Vagina (tissue), 2 donors: ENCODE data around the gene CCR5. TPM values are rescaled to one million over a fixed set of nuclear protein-coding genes. Genes with fewer than 3 reads are reported as not detected.

Experiments used
- DNase-seq, 2 donors: peaks; one replicate each; pipeline ENCODE4 v3.0.0-alpha.2; 2017; ENCODE audit errors: extremely low spot score in 2 of 2
- H3K27ac ChIP-seq: fragments of 200-600 bp; sonication (generic); one replicate; pipeline ENCODE4 v1.5.1; 2019
- H3K27me3 ChIP-seq: fragments of 200-600 bp; sonication (generic); one replicate; pipeline ENCODE4 v1.5.1; 2019
- H3K36me3 ChIP-seq, 2 donors: fragments of 200-600 bp; sonication (generic); one replicate each; pipeline ENCODE4 v1.5.1; 2017 to 2019
- H3K4me1 ChIP-seq: fragments of 200-600 bp; sonication (generic); one replicate; pipeline ENCODE4 v1.5.1; 2019
- H3K4me3 ChIP-seq, 2 donors: fragments of 200-600 bp; sonication (generic); 1 replicate in 1 of 2; 2 replicates in 1 of 2; pipeline ENCODE4 v1.5.1; 2016 to 2019
- H3K9me3 ChIP-seq: fragments of 200-600 bp; sonication (generic); one replicate; pipeline ENCODE4 v1.5.1; 2019
- POLR2A ChIP-seq, 2 donors: fragments of 450-650 bp; IDR thresholded peaks; one replicate each; pipeline ENCODE4 v1.6.1; 2017; ENCODE audit warnings: antibody characterized with exemption in 2 of 2, mild to moderate bottlenecking in 2 of 2, moderate library complexity in 2 of 2
- POLR2AphosphoS5 ChIP-seq, 2 donors: sonication (generic); formaldehyde crosslinking; IDR thresholded peaks; one replicate each; pipeline ENCODE4 v1.9.0; 2017; ENCODE audit warnings: antibody characterized with exemption in 2 of 2, mild to moderate bottlenecking in 2 of 2, low read depth in 1 of 2; ENCODE audit not compliant: insufficient read depth in 1 of 2
- intact Hi-C: fragments of 100-400 bp; cut with DNase I; formaldehyde crosslinking; loops from one replicate; pipeline ENCODE4 v1.15.1; 2023
- total RNA-seq: library from RNA; depleted of rRNA; stranded (reverse); fragments of >200 nt; gene quantifications from one replicate; pipeline ENCODE4 v1.2.3, GENCODE V29; 2016
- TF ChIP-seq, protein P1 (sequence below), 3 experiments: fragments of 450-650 bp in 2 of 3; fragments of 200-600 bp in 1 of 3; sonication (generic) in 1 of 3; IDR thresholded peaks; one replicate each; pipeline ENCODE4 v1.5.1; 2017 to 2019; ENCODE audit warnings: antibody characterized with exemption in 3 of 3, mild to moderate bottlenecking in 2 of 3, moderate library complexity in 2 of 3

Gene CCR5
- total RNA-seq, 1 donor from 2014 or later, result 3.9 TPM

DNA sequence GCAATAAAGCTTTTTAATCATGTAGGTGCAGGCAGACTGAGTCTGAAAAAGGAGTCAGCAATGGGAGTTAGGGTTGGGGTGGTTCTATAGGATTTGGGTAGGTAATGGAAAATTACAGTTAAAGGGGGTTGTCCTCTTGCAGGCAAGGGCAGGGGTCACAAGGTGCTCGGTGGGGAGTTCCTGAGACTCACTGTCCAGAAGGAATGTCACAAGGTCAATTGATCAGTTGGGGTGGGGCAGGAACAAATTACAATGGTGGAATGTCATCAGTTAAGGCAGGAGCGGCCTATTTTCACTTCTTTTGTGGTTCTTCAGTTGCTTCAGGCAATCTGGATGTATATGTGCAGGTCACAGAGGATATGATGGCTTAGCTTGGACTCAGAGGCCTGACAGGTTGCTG is 22.3 kb downstream of the CCR5 start:
- Histone ChIP-seq H3K4me1 (no peaks in the 10 kb centered on the region), H3K4me3 (no peak overlapping the region), H3K36me3 (no peaks in the 10 kb centered on the region), H3K27me3 (no peaks in the 10 kb centered on the region), H3K27ac (no peak overlapping the region), H3K9me3 (no peaks in the 10 kb centered on the region)
- TF ChIP-seq POLR2A (IDR thresholded peaks at IDR 0.05), result no peak
- no peak for TF ChIP-seq POLR2AphosphoS5 (IDR thresholded peaks at IDR 0.05; ENCODE audit: insufficient read depth in 1 of 2, low read depth in 1 of 2)
- intact Hi-C loops, result no loop called here
- no peak for DNase-seq

DNA sequence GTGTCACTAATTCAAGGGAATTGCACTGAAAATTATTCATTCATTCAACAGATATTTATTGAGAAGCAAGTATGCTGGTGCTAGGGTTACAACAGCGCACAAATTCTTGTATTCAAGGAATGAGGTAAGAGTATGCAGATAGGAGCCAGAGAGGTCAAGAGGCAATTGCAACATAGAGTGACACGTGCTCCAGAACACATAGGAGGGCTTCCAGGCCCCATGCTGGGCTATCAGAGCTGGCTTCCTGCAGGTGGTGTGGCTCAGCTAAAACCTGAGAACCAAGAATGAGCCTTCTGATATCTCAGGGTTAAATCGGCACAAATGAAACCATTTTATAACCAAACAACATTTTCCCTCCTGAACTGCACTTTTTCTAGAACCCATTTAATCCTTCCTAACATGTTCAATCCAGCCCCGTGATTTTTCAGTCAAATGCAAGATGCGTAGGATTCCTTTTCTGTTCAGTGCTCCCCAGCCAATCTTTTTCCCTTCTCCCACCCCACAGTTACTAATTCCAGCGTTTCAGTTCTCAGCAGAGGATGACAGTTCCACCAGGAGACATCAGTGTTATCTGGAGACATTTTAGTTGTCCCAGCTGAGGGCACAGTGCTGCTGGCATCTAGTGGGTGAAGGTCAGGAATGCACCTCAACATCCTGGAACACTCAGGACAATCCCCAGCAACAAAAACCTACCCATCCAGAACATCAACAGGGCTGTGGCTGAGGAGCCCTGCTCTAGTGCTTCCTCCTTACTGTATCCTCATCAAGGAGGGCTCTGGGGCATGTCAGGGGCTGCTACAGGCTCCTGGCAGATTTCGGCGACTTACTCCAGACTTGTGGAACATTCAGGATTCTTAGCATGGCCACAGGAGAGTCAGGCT is 23.0 kb downstream of the CCR5 start:
- H3K9me3 ChIP-seq, result no peaks in the 10 kb centered on the region
- no peak for DNase-seq
- TF ChIP-seq POLR2A (IDR thresholded peaks at IDR 0.05) (no peak), POLR2AphosphoS5 (IDR thresholded peaks at IDR 0.05; ENCODE audit: insufficient read depth in 1 of 2, low read depth in 1 of 2) (no peak)
- TF ChIP-seq, protein P1, sequence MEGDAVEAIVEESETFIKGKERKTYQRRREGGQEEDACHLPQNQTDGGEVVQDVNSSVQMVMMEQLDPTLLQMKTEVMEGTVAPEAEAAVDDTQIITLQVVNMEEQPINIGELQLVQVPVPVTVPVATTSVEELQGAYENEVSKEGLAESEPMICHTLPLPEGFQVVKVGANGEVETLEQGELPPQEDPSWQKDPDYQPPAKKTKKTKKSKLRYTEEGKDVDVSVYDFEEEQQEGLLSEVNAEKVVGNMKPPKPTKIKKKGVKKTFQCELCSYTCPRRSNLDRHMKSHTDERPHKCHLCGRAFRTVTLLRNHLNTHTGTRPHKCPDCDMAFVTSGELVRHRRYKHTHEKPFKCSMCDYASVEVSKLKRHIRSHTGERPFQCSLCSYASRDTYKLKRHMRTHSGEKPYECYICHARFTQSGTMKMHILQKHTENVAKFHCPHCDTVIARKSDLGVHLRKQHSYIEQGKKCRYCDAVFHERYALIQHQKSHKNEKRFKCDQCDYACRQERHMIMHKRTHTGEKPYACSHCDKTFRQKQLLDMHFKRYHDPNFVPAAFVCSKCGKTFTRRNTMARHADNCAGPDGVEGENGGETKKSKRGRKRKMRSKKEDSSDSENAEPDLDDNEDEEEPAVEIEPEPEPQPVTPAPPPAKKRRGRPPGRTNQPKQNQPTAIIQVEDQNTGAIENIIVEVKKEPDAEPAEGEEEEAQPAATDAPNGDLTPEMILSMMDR (IDR thresholded peaks at IDR 0.05), result no peak
- no peaks in the 10 kb centered on the region for H3K36me3 ChIP-seq
- no peaks in the 10 kb centered on the region for H3K4me1 ChIP-seq
- H3K4me3 ChIP-seq, result no peak overlapping the region
- no peak overlapping the region for H3K27ac ChIP-seq
- H3K27me3 ChIP-seq, result no peaks in the 10 kb centered on the region
- intact Hi-C loops, result no loop called here

DNA sequence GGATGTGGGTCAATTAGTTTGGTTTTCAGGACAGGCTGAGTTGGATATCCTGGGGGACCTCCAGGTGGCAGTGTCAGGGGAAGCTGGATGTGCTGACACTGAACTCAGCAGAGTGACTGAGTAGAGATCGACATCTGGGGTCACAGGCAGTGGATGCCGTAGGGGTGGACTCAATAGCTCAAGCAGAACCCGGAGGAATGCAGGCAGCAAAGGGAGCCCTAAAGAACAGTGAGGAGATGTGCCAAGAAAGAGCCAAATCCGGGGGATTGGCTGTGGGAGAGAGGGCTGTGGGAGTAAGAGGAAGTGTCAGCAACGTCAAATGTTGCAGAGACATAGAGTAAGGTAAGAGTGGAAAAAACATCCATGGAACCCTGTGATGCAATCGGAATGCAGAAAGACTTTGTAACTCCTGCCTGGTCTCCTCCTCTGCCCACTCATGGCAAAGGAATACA is 24.5 kb downstream of the CCR5 start:
- DNase-seq, result no peak
- Histone ChIP-seq H3K4me3 (no peak overlapping the region), H3K27me3 (no peaks in the 10 kb centered on the region), H3K36me3 (no peaks in the 10 kb centered on the region), H3K9me3 (no peaks in the 10 kb centered on the region), H3K4me1 (no peaks in the 10 kb centered on the region), H3K27ac (no peak overlapping the region)
- TF ChIP-seq, protein P1 (IDR thresholded peaks at IDR 0.05), result no peak
- TF ChIP-seq POLR2A (IDR thresholded peaks at IDR 0.05) (no peak), POLR2AphosphoS5 (IDR thresholded peaks at IDR 0.05; ENCODE audit: insufficient read depth in 1 of 2, low read depth in 1 of 2) (no peak)
- intact Hi-C loops, result no loop called here

DNA sequence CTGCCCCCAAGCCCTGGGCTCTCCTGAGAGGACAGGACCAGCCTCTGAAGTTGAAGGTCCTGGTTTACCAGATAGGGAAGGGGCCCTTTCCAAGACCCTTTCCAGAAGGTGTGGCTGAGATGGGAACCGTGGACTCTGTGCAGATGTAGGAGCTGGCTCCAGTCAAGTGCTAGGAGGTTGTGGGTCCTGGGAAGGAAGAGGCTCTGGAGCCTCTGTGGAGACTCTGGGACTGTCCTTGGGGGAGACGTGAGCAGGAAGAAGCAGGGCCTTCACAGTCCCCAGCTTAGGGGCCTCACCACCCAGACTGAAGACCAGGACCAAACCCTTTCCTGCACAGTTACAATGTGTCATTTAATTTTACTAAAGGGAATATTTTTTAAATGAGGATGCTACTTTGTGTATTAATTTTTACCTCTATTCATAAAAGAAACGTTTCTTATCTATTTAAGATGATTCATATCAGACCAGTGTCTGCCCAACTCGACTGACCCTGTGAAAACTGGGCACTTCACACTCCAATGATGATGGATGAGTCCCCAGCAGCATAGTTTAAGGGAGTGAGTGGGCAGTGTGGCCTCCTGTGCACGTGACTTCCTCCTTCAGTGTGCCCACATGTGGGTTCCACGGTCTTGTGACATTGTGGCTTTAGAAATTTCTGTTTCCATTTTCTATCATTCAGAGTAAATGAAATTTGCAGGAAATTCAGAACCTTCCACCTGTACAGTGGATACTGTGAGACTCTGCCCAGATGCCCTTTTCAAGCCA is 25.2 kb downstream of the CCR5 start:
- no peak overlapping the region for H3K4me3 ChIP-seq
- no peak overlapping the region for H3K27ac ChIP-seq
- intact Hi-C loops, result no loop called here
- DNase-seq, result no peak
- no peaks in the 10 kb centered on the region for H3K36me3 ChIP-seq
- no peaks in the 10 kb centered on the region for H3K27me3 ChIP-seq
- no peaks in the 10 kb centered on the region for H3K9me3 ChIP-seq
- TF ChIP-seq, protein P1 (IDR thresholded peaks at IDR 0.05), result no peak
- no peak for TF ChIP-seq POLR2AphosphoS5 (IDR thresholded peaks at IDR 0.05; ENCODE audit: insufficient read depth in 1 of 2, low read depth in 1 of 2)
- no peak for TF ChIP-seq POLR2A (IDR thresholded peaks at IDR 0.05)
- no peaks in the 10 kb centered on the region for H3K4me1 ChIP-seq

DNA sequence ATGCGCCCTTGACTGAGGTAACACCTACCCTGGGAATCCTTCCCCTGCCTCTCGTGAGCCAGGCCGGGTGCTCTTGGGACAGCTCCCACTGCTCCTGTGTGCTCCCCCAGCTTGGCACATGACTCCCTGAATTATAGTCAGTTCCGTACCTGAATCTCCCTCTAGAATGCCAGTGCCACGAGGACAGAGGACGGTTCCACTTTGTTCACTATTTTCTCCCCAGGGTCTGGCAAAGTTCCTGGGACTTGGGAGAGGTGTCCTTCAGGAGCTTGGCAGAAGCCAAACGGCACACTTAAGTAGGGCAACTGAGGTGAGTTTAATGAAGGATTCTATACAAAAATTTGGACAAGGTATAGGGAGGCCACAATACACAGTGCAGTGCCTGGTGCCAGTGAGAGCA is 26.4 kb downstream of the CCR5 start:
- Histone ChIP-seq H3K36me3 (no peaks in the 10 kb centered on the region), H3K4me3 (no peak overlapping the region), H3K27ac (no peak overlapping the region), H3K4me1 (no peaks in the 10 kb centered on the region), H3K27me3 (no peaks in the 10 kb centered on the region), H3K9me3 (no peaks in the 10 kb centered on the region)
- no peak for DNase-seq
- TF ChIP-seq POLR2A (IDR thresholded peaks at IDR 0.05) (no peak), POLR2AphosphoS5 (IDR thresholded peaks at IDR 0.05; ENCODE audit: insufficient read depth in 1 of 2, low read depth in 1 of 2) (no peak)
- TF ChIP-seq, protein P1 (IDR thresholded peaks at IDR 0.05), result no peak
- intact Hi-C loops, result no loop called here
